Keratinocyte (primary cell): ENCODE results near the gene TMEM204. TPM values are rescaled to one million over a fixed set of nuclear protein-coding genes. Genes with fewer than 3 reads are reported as not detected.

Experiments used
- DNase-seq: peaks from one replicate; pipeline ENCODE4 v3.0.0-alpha.2; 2011; ENCODE audit warnings: low read depth, missing footprints, low spot score
- FAIRE-seq: peaks from 2 replicates; lab custom pipeline; 2011; peaks lifted over from hg19 to GRCh38; lab: Jason Lieb, UNC
- H2AFZ ChIP-seq: 2 replicates; pipeline ENCODE4 v1.6.0; 2012; ENCODE audit warnings: low read length, control low read depth, inconsistent platforms; ENCODE audit not compliant: control insufficient read depth
- H3K27ac ChIP-seq: 2 replicates; pipeline ENCODE4 v1.5.1; 2011; ENCODE audit warnings: low read length; ENCODE audit not compliant: control insufficient read depth, insufficient read depth
- H3K27me3 ChIP-seq: 3 replicates; pipeline ENCODE4 v1.6.0; 2011; ENCODE audit warnings: low read length; ENCODE audit not compliant: control insufficient read depth, insufficient read depth; ENCODE audit errors: extremely low read depth
- H3K36me3 ChIP-seq, 2 experiments: 2 replicates in 1 of 2; 3 replicates in 1 of 2; pipeline ENCODE4 v1.5.1; 2011; ENCODE audit warnings: low read length in 2 of 2, mild to moderate bottlenecking in 1 of 2; ENCODE audit not compliant: control insufficient read depth in 2 of 2, insufficient read depth in 2 of 2; ENCODE audit errors: extremely low read depth in 1 of 2
- H3K4me1 ChIP-seq: 3 replicates; pipeline ENCODE4 v1.5.1; 2011; ENCODE audit warnings: low read length; ENCODE audit not compliant: control insufficient read depth, insufficient read depth; ENCODE audit errors: extremely low read depth
- H3K4me2 ChIP-seq: 3 replicates; pipeline ENCODE4 v1.6.0; 2011; ENCODE audit warnings: low read depth, low read length; ENCODE audit not compliant: control insufficient read depth, insufficient read depth; ENCODE audit errors: extremely low read depth
- H3K4me3 ChIP-seq, 3 experiments: fragments of 200-600 bp in 1 of 3; sonication (generic) in 1 of 3; 2 replicates in 2 of 3; 3 replicates in 1 of 3; pipeline ENCODE4 v1.5.1; 2011 to 2016; ENCODE audit warnings: low read length in 3 of 3, mild to moderate bottlenecking in 3 of 3, control low read depth in 2 of 3, inconsistent platforms in 1 of 3, low read depth in 1 of 3, mixed read lengths in 1 of 3, mixed run types in 1 of 3, moderate library complexity in 1 of 3; ENCODE audit not compliant: control insufficient read depth in 2 of 3, insufficient read depth in 2 of 3; ENCODE audit errors: extremely low read depth in 1 of 3
- H3K79me2 ChIP-seq: 2 replicates; pipeline ENCODE4 v1.6.0; 2012; ENCODE audit warnings: low read length; ENCODE audit not compliant: control insufficient read depth, insufficient read depth
- H3K9ac ChIP-seq: 3 replicates; pipeline ENCODE4 v1.6.0; 2011; ENCODE audit warnings: low read length; ENCODE audit not compliant: control insufficient read depth, insufficient read depth; ENCODE audit errors: extremely low read depth
- H3K9me1 ChIP-seq: 3 replicates; pipeline ENCODE4 v1.6.0; 2011; ENCODE audit warnings: low read length; ENCODE audit not compliant: control insufficient read depth, insufficient read depth; ENCODE audit errors: extremely low read depth
- H3K9me3 ChIP-seq: 2 replicates; pipeline ENCODE4 v1.5.1; 2012; ENCODE audit warnings: low read depth, low read length; ENCODE audit not compliant: control insufficient read depth
- H4K20me1 ChIP-seq: 3 replicates; pipeline ENCODE4 v1.6.0; 2011; ENCODE audit warnings: low read length; ENCODE audit not compliant: control insufficient read depth, insufficient read depth; ENCODE audit errors: extremely low read depth
- EZH2 ChIP-seq: IDR thresholded peaks from one replicate; pipeline ENCODE4 v1.6.1; 2012; ENCODE audit warnings: inconsistent platforms, mild to moderate bottlenecking, low read length, moderate library complexity
- dilution Hi-C: fragments of 300-500 bp; cut with MboI; formaldehyde crosslinking; loops from one replicate; pipeline ENCODE4 v1.7.0; 2020; ENCODE audit warnings: low sequenced_read_pairs; ENCODE audit not compliant: extremely low pct_ligation_motif_present
- polyA plus RNA-seq, 5 experiments: library from polyadenylated mRNA; depleted of rRNA in 3 of 5; stranded (reverse) in 3 of 5; stranded (forward) in 1 of 5; unstranded in 1 of 5; fragments of >200 nt; gene quantifications; 1 replicate in 1 of 5; 2 replicates in 3 of 5; 3 replicates in 1 of 5; pipeline versions ENCODE4 v1.2.1 to v1.2.3, GENCODE V29; 2011 to 2012; ENCODE audit warnings: missing spikeins in 2 of 5, low read depth in 1 of 5, low replicate concordance in 1 of 5
- TF ChIP-seq, protein P1 (sequence below), 3 experiments: IDR thresholded peaks in 1 of 3; conservative IDR thresholded peaks in 1 of 3; optimal IDR thresholded peaks in 1 of 3; 2 replicates in 2 of 3; 3 replicates in 1 of 3; pipeline versions ENCODE3 to v1.5.1; 2011; ENCODE audit warnings: low read length in 3 of 3, mild to moderate bottlenecking in 3 of 3, moderate library complexity in 2 of 3, control low read depth in 1 of 3, inconsistent platforms in 1 of 3; ENCODE audit not compliant: insufficient read depth in 2 of 3; ENCODE audit errors: extremely low read depth in 1 of 3

Gene TMEM204
- polyA plus RNA-seq, 1 donor (not counting 4 experiments of a cell fraction or from before 2014, with no cell fraction given): 1.0 TPM

DNA sequence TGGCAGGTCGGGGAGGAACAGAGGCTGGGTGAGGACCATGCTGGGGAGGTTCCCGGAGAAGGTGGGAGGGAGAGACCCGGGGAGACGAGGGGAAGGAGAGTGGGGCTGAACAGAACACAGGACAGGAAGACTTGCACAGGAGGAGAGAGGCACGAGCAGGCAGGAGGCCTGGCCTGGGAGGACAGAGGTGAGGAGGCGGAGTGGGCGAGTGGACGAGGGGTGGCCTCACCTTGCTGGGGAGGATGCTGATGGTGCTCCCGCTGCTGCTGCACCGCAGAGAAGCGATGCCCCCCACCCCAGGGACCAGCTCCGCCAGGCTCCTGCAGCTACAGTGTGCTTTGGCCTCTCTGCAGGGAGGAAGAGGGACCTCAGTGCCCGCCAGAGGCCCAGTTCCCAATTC lies 34.5 kb downstream of the TMEM204 start:
- TF ChIP-seq EZH2: no peak
- TF ChIP-seq, protein P1, sequence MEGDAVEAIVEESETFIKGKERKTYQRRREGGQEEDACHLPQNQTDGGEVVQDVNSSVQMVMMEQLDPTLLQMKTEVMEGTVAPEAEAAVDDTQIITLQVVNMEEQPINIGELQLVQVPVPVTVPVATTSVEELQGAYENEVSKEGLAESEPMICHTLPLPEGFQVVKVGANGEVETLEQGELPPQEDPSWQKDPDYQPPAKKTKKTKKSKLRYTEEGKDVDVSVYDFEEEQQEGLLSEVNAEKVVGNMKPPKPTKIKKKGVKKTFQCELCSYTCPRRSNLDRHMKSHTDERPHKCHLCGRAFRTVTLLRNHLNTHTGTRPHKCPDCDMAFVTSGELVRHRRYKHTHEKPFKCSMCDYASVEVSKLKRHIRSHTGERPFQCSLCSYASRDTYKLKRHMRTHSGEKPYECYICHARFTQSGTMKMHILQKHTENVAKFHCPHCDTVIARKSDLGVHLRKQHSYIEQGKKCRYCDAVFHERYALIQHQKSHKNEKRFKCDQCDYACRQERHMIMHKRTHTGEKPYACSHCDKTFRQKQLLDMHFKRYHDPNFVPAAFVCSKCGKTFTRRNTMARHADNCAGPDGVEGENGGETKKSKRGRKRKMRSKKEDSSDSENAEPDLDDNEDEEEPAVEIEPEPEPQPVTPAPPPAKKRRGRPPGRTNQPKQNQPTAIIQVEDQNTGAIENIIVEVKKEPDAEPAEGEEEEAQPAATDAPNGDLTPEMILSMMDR (optimal IDR thresholded peaks at IDR 0.05 in 1 of 3, IDR thresholded peaks at IDR 0.05 in 1 of 3, conservative IDR thresholded peaks at IDR 0.05 in 1 of 3; ENCODE audit: extremely low read depth in 1 of 3, insufficient read depth in 2 of 3, low read length in 3 of 3): no peak
- no peaks in the 10 kb centered on the region for H3K79me2 ChIP-seq
- no peak overlapping the region for H3K27ac ChIP-seq
- no peak overlapping the region for H3K9ac ChIP-seq
- FAIRE-seq: no peak
- no peak overlapping the region for H2AFZ ChIP-seq
- no peaks in the 10 kb centered on the region for H3K9me3 ChIP-seq
- DNase-seq: no peak
- no peaks in the 10 kb centered on the region for H3K9me1 ChIP-seq
- no peak overlapping the region for H3K4me3 ChIP-seq
- H3K36me3 ChIP-seq: peaks cover 0 to 5% of the 10 kb centered on the region in 2 experiments
- H3K4me1 ChIP-seq: no peaks in the 10 kb centered on the region
- H4K20me1 ChIP-seq: no peaks in the 10 kb centered on the region
- H3K4me2 ChIP-seq: no peak overlapping the region
- H3K27me3 ChIP-seq: no peaks in the 10 kb centered on the region
- dilution Hi-C loops: no loop called here

DNA sequence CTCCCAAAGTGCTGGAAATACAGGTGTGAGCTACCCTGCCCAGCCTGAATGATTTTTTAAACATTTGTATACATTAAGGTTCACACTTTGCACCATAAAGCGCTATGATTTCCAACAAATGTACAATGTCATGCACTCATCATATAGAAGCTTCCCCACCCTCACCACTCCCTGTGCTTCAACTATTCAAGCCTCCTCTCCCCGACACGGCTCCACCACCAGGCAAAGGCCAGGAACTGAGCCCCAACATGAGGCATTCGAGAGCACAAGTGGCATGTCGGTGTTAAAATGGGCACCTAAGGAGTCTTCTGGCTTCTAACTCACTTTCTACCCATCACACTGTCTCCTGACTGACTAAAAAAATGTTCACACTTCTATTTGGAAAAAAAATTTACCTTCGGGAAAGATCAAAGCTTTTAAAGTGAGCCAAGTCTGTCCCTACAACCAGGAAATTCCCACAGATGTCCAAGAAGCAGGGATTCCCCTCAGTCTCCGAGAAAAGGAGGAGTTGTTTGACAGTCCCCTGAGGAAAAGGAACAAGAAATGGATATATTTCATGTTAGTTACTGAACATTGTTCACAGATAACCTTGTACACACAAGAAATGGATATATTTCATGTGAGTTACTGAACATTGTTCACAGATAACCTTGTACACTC lies 37.7 kb downstream of the TMEM204 start:
- TF ChIP-seq, protein P1 (optimal IDR thresholded peaks at IDR 0.05 in 1 of 3, IDR thresholded peaks at IDR 0.05 in 1 of 3, conservative IDR thresholded peaks at IDR 0.05 in 1 of 3; ENCODE audit: extremely low read depth in 1 of 3, insufficient read depth in 2 of 3, low read length in 3 of 3): no peak
- H3K9me1 ChIP-seq: no peaks in the 10 kb centered on the region
- dilution Hi-C loops: no loop called here
- peaks cover 0 to 4% of the 10 kb centered on the region in 2 experiments for H3K36me3 ChIP-seq
- H2AFZ ChIP-seq: no peak overlapping the region
- H3K9ac ChIP-seq: no peak overlapping the region
- H3K79me2 ChIP-seq: no peaks in the 10 kb centered on the region
- no peak overlapping the region for H3K4me3 ChIP-seq
- FAIRE-seq (no peak), DNase-seq (no peak)
- no peaks in the 10 kb centered on the region for H4K20me1 ChIP-seq
- H3K4me2 ChIP-seq: no peak overlapping the region
- no peaks in the 10 kb centered on the region for H3K4me1 ChIP-seq
- H3K27ac ChIP-seq: no peak overlapping the region
- H3K27me3 ChIP-seq: no peaks in the 10 kb centered on the region
- no peaks in the 10 kb centered on the region for H3K9me3 ChIP-seq
